GM18873 (cell line): ENCODE data around the gene ZP4.

Experiments used
- ATAC-seq: cut with Tn5 transposase; IDR thresholded peaks from one replicate; pipeline ENCODE4 v1.9.1; 2021; ENCODE audit warnings: mild to moderate bottlenecking, moderate library complexity, moderate number of reproducible peaks; ENCODE audit not compliant: unreplicated experiment, low FRiP score

ZP4 gene

GRCh38 chr1:237890822-237891221 lies at the start of gene ZP4:
Gene ZP4 (minus strand): TSS chr1:237890922. CDS start chr1:237890635, 287 bp downstream.
- no peak for ATAC-seq

GRCh38 chr1:237938553-237938952 lies 47.8 kb upstream of the ZP4 start:
- ATAC-seq, result no peak

GRCh38 chr1:237938068-237938467 lies 47.3 kb upstream of the ZP4 start:
- ATAC-seq, result no peak

- no peak for ATAC-seq
Measured at GRCh38 chr1:237932816-237933215, 42.1 kb upstream of the ZP4 start.

GRCh38 chr1:237931581-237931980 lies 40.9 kb upstream of the ZP4 start:
- ATAC-seq, result no peak

- ATAC-seq, result no peak
Measured at GRCh38 chr1:237927198-237927597, 36.5 kb upstream of the ZP4 start.

- ATAC-seq, result no peak
Measured at GRCh38 chr1:237921306-237921705, 30.6 kb upstream of the ZP4 start.

- ATAC-seq, result no peak
Measured at GRCh38 chr1:237913345-237913744, 22.6 kb upstream of the ZP4 start.

- ATAC-seq, result no peak
Measured at GRCh38 chr1:237911911-237912310, 21.2 kb upstream of the ZP4 start.

- ATAC-seq, result no peak
Measured at GRCh38 chr1:237910834-237911233, 20.1 kb upstream of the ZP4 start.

- no peak for ATAC-seq
Measured at GRCh38 chr1:237903961-237904360, 13.2 kb upstream of the ZP4 start.

- ATAC-seq, result no peak
Measured at GRCh38 chr1:237902960-237903743, 12.4 kb upstream of the ZP4 start.

GRCh38 chr1:237901299-237901934 lies 10.7 kb upstream of the ZP4 start:
- ATAC-seq, result no peak

GRCh38 chr1:237895630-237896029 lies 4.9 kb upstream of the ZP4 start:
- no peak for ATAC-seq

- ATAC-seq, result no peak
Measured at GRCh38 chr1:237894131-237894530, 3.4 kb upstream of the ZP4 start.

- no peak for ATAC-seq
Measured at GRCh38 chr1:237891979-237892378, 1.3 kb upstream of the ZP4 start.

GRCh38 chr1:237891266-237891665 lies 544 bp upstream of the ZP4 start:
- no peak for ATAC-seq

GRCh38 chr1:237890416-237890815 lies 306 bp downstream of the ZP4 start:
- ATAC-seq, result no peak

- ATAC-seq, result no peak
Measured at GRCh38 chr1:237888143-237888542, 2.6 kb downstream of the ZP4 start.

GRCh38 chr1:237887542-237887941 lies 3.2 kb downstream of the ZP4 start:
- ATAC-seq, result no peak

- ATAC-seq, result no peak
Measured at GRCh38 chr1:237884237-237884636, 6.5 kb downstream of the ZP4 start.

- no peak for ATAC-seq
Measured at GRCh38 chr1:237879195-237879594, 11.5 kb downstream of the ZP4 start.
